GM18508 (cell line): Measurements from ENCODE around the gene ANXA3.
A peak's percentile ranks its signal among the peaks of the same experiment; 100 is the strongest.

Experiments
- ATAC-seq: cut with Tn5 transposase; IDR thresholded peaks from one replicate; pipeline ENCODE4 v1.9.1; 2021; ENCODE audit warnings: moderate number of reproducible peaks; ENCODE audit not compliant: insufficient read depth, unreplicated experiment

ANXA3 gene

GRCh38 chr4:78608684-78609083 lies 57.1 kb downstream of the ANXA3 start:
- no peak for ATAC-seq

- ATAC-seq, result no peak
Measured at GRCh38 chr4:78609580-78609979, 58.0 kb downstream of the ANXA3 start.

GRCh38 chr4:78610546-78611214 lies 59.1 kb downstream of the ANXA3 start:
- ATAC-seq, result no peak

GRCh38 chr4:78611215-78611558 lies 59.6 kb downstream of the ANXA3 start:
- no peak for ATAC-seq

- ATAC-seq, result no peak
Measured at GRCh38 chr4:78612398-78613178, 61.0 kb downstream of the ANXA3 start.

GRCh38 chr4:78613522-78614321 lies 62.2 kb downstream of the ANXA3 start:
- ATAC-seq, result peak; percentile 73

GRCh38 chr4:78616046-78616498 lies 64.5 kb downstream of the ANXA3 start:
- ATAC-seq, result no peak

GRCh38 chr4:78618436-78618835 lies 66.9 kb downstream of the ANXA3 start:
- ATAC-seq, result no peak

GRCh38 chr4:78621395-78621794 lies 69.8 kb downstream of the ANXA3 start:
- no peak for ATAC-seq

- no peak for ATAC-seq
Measured at GRCh38 chr4:78622253-78622979, 70.8 kb downstream of the ANXA3 start.

GRCh38 chr4:78624048-78624447 lies 72.5 kb downstream of the ANXA3 start:
- no peak for ATAC-seq

GRCh38 chr4:78625073-78625472 lies 73.5 kb downstream of the ANXA3 start:
- ATAC-seq, result no peak

GRCh38 chr4:78627046-78627965 lies 75.7 kb downstream of the ANXA3 start:
- no peak for ATAC-seq

GRCh38 chr4:78627966-78628678 lies 76.6 kb downstream of the ANXA3 start:
- no peak for ATAC-seq

GRCh38 chr4:78629991-78630541 lies 78.5 kb downstream of the ANXA3 start:
- ATAC-seq, result no peak

GRCh38 chr4:78630615-78631014 lies 79.0 kb downstream of the ANXA3 start:
- no peak for ATAC-seq

- ATAC-seq, result no peak
Measured at GRCh38 chr4:78634011-78634664, 82.6 kb downstream of the ANXA3 start.
